Vagina (tissue), 2 donors: Measurements from ENCODE around the gene PRDM16. TPM values are rescaled to one million over a fixed set of nuclear protein-coding genes. Genes with fewer than 3 reads are reported as not detected.

Experiments used
- DNase-seq, 2 donors: peaks; one replicate each; pipeline ENCODE4 v3.0.0-alpha.2; 2017; ENCODE audit errors: extremely low spot score in 2 of 2
- H3K27ac ChIP-seq: fragments of 200-600 bp; sonication (generic); one replicate; pipeline ENCODE4 v1.5.1; 2019
- H3K27me3 ChIP-seq: fragments of 200-600 bp; sonication (generic); one replicate; pipeline ENCODE4 v1.5.1; 2019
- H3K36me3 ChIP-seq, 2 donors: fragments of 200-600 bp; sonication (generic); one replicate each; pipeline ENCODE4 v1.5.1; 2017 to 2019
- H3K4me1 ChIP-seq: fragments of 200-600 bp; sonication (generic); one replicate; pipeline ENCODE4 v1.5.1; 2019
- H3K4me3 ChIP-seq, 2 donors: fragments of 200-600 bp; sonication (generic); 1 replicate in 1 of 2; 2 replicates in 1 of 2; pipeline ENCODE4 v1.5.1; 2016 to 2019
- H3K9me3 ChIP-seq: fragments of 200-600 bp; sonication (generic); one replicate; pipeline ENCODE4 v1.5.1; 2019
- CTCF ChIP-seq, 3 experiments: fragments of 450-650 bp in 2 of 3; fragments of 200-600 bp in 1 of 3; sonication (generic) in 1 of 3; IDR thresholded peaks; one replicate each; pipeline ENCODE4 v1.5.1; 2017 to 2019; ENCODE audit warnings: antibody characterized with exemption in 3 of 3, mild to moderate bottlenecking in 2 of 3, moderate library complexity in 2 of 3
- POLR2A ChIP-seq, 2 donors: fragments of 450-650 bp; IDR thresholded peaks; one replicate each; pipeline ENCODE4 v1.6.1; 2017; ENCODE audit warnings: antibody characterized with exemption in 2 of 2, mild to moderate bottlenecking in 2 of 2, moderate library complexity in 2 of 2
- POLR2AphosphoS5 ChIP-seq, 2 donors: sonication (generic); formaldehyde crosslinking; IDR thresholded peaks; one replicate each; pipeline ENCODE4 v1.9.0; 2017; ENCODE audit warnings: antibody characterized with exemption in 2 of 2, mild to moderate bottlenecking in 2 of 2, low read depth in 1 of 2; ENCODE audit not compliant: insufficient read depth in 1 of 2
- intact Hi-C: fragments of 100-400 bp; cut with DNase I; formaldehyde crosslinking; loops from one replicate; pipeline ENCODE4 v1.15.1; 2023
- total RNA-seq: library from RNA; depleted of rRNA; stranded (reverse); fragments of >200 nt; gene quantifications from one replicate; pipeline ENCODE4 v1.2.3, GENCODE V29; 2016

The PRDM16 gene
- total RNA-seq, 1 donor from 2014 or later, result 3.9 TPM

- intact Hi-C loops, result no loop called here
- TF ChIP-seq POLR2AphosphoS5 (IDR thresholded peaks at IDR 0.05; ENCODE audit: insufficient read depth in 1 of 2, low read depth in 1 of 2) (no peak), CTCF (IDR thresholded peaks at IDR 0.05) (no peak), POLR2A (IDR thresholded peaks at IDR 0.05) (no peak)
- Histone ChIP-seq H3K9me3 (no peaks in the 10 kb centered on the region), H3K4me1 (no peaks in the 10 kb centered on the region), H3K36me3 (no peaks in the 10 kb centered on the region), H3K27me3 (no peaks in the 10 kb centered on the region), H3K27ac (no peak overlapping the region), H3K4me3 (no peak overlapping the region)
- no peak for DNase-seq
Observed at GRCh38 chr1:3337798-3338724, 269.1 kb downstream of the PRDM16 start.

- intact Hi-C loops, result no loop called here
- Histone ChIP-seq H3K27ac (no peak overlapping the region), H3K27me3 (no peaks in the 10 kb centered on the region)
Observed at GRCh38 chr1:3338725-3339070, 269.7 kb downstream of the PRDM16 start.

GRCh38 chr1:3339856-3340255, 270.9 kb downstream of the PRDM16 start:
- no peak for DNase-seq
- intact Hi-C loops, result no loop called here
- TF ChIP-seq POLR2A (IDR thresholded peaks at IDR 0.05) (no peak), POLR2AphosphoS5 (IDR thresholded peaks at IDR 0.05; ENCODE audit: insufficient read depth in 1 of 2, low read depth in 1 of 2) (no peak)
- Histone ChIP-seq H3K27ac (no peak overlapping the region), H3K4me3 (no peak overlapping the region), H3K27me3 (no peaks in the 10 kb centered on the region), H3K36me3 (no peaks in the 10 kb centered on the region), H3K4me1 (no peaks in the 10 kb centered on the region), H3K9me3 (peaks cover 10% of the 10 kb centered on the region)

More at GRCh38 chr1:3338725-3339070, 269.7 kb downstream of the PRDM16 start:
- DNase-seq, result no peak
- no peaks in the 10 kb centered on the region for H3K9me3 ChIP-seq
- no peak overlapping the region for H3K4me3 ChIP-seq
- TF ChIP-seq CTCF (IDR thresholded peaks at IDR 0.05) (no peak), POLR2A (IDR thresholded peaks at IDR 0.05) (no peak), POLR2AphosphoS5 (IDR thresholded peaks at IDR 0.05; ENCODE audit: insufficient read depth in 1 of 2, low read depth in 1 of 2) (no peak)
- H3K4me1 ChIP-seq, result no peaks in the 10 kb centered on the region
- H3K36me3 ChIP-seq, result no peaks in the 10 kb centered on the region

- H3K27ac ChIP-seq, result no peak overlapping the region
- intact Hi-C loops, result no loop called here
- no peaks in the 10 kb centered on the region for H3K36me3 ChIP-seq
- H3K9me3 ChIP-seq, result peaks cover 12% of the 10 kb centered on the region
- no peaks in the 10 kb centered on the region for H3K27me3 ChIP-seq
- DNase-seq, result no peak
- H3K4me1 ChIP-seq, result no peaks in the 10 kb centered on the region
- no peak overlapping the region for H3K4me3 ChIP-seq
- TF ChIP-seq POLR2AphosphoS5 (IDR thresholded peaks at IDR 0.05; ENCODE audit: insufficient read depth in 1 of 2, low read depth in 1 of 2) (no peak), CTCF (IDR thresholded peaks at IDR 0.05) (no peak), POLR2A (IDR thresholded peaks at IDR 0.05) (no peak)
Observed at GRCh38 chr1:3340548-3341235, 271.7 kb downstream of the PRDM16 start.

GRCh38 chr1:3341236-3341994, 272.4 kb downstream of the PRDM16 start:
- Histone ChIP-seq H3K9me3 (peaks cover 12% of the 10 kb centered on the region), H3K4me1 (no peaks in the 10 kb centered on the region), H3K36me3 (no peaks in the 10 kb centered on the region), H3K27ac (no peak overlapping the region), H3K4me3 (no peak overlapping the region), H3K27me3 (no peaks in the 10 kb centered on the region)
- intact Hi-C loops, result no loop called here
- TF ChIP-seq POLR2AphosphoS5 (IDR thresholded peaks at IDR 0.05; ENCODE audit: insufficient read depth in 1 of 2, low read depth in 1 of 2) (no peak), CTCF (IDR thresholded peaks at IDR 0.05) (no peak), POLR2A (IDR thresholded peaks at IDR 0.05) (no peak)
- no peak for DNase-seq
